NCI-H2171 (cell line): ENCODE data around the gene ANO3.
"Not testable (repeated sequence)": the region's sequence is repeated elsewhere in the genome, so short reads cannot be mapped to it uniquely, and the experiment has no call there.

ENCODE experiments used
- DNase-seq: peaks from one replicate; lab custom pipeline; 2025; lab: John Stamatoyannopoulos, UW

ANO3 gene

DNA sequence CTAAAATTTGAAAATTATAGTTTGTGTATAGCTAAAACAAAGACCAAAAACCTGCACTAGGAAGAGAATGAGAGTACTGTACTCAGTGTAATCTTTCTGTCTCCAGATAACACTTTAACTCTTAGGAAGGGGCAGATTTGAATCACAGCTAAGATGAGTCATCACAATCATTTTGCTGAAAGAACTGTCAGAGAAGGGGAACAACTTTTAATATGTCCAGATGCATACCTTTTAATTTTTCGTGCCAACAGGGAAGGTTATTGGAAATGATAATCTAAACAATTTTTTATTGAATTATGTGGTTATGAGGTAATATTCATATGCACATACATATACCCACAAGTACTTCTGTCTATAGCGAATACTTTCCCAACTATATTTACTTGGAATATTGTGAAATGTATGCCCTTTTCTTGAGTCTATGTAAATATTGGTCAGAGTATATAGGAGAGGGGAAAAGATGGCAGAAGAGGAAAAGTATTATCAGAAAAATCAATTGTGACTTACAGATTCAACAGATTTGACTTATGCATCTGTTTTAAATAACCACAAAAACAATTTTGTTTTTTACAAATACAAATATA is 291.2 kb downstream of the ANO3 start:
- DNase-seq = no peak

DNA sequence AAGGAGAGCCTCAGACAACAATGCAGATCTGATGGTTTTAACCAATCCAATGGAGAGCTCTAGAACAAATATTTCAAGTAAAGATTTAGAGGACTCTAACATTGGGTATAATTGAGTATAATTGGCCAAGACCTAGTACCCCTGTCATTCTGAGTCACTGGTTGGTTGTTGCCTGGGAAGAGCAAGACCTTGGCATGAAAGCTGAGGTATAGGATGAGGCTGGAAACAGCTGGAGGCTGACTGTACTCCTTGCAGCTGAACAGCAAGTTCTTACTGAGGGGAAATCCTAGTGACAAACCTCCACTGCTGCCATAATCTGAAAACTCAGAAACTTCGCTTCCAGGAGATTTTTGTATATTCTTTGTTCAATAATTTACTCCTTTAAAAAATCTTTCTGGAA is 294.4 kb downstream of the ANO3 start:
- no peak for DNase-seq

DNA sequence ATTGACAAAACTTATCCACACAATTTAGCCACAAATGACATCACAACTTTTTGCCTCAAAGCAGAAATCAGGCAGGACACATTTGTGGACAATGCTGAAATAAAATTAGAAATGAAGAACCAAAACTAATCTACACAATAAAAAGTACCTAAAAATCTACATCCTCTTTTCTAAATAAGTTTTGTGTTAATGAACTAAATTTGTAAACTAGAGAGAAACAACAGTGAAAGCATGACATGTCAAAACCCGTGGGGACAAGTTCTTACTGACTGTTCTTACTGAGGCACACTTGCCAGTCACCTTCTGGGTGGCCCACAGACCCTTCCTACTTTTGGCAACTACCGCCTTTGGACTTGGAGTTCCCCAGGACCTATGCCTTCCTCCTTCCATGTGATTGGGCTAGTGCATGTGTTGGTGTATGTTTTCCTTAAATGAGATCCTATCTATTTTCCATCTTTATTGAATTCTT is 300.8 kb downstream of the ANO3 start:
- DNase-seq = no peak

DNA sequence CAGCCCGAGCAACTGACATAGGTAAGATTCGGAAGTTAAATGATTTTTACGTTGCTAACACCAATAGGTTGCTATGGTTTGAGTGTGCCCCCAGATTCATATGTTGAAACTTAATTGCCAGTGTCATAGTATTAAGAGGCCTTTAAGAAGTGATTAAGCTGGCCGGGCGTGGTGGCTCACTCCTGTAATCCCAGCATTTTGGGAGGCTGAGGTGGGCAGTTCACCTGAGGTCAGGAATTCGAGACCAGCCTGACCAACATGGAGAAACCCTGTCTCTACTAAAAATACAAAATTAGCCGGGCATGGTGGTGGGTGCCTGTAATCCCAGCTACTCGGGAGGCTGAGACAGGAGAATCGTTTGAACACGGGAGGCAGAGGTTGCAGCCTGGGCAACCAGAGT is 311.4 kb downstream of the ANO3 start:
- not testable (repeated sequence) for DNase-seq

DNA sequence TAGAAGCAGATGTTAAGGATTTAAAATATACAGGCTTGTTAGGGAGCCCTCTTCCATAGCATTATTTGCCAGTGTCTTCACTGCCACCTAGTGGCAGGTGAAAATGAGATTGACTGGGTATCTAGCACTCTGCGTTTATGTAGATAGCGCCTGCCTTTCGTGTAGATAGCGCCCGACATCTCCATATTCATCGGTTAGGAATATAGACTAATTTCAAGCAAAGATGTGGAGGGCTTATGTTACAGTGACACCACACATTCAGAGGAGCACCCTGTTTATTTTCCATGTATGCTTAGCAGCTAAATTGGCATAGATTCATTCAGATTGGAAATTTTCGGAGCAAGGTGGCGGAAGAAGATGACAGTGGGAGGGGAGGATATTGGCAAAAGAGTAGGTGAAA is 318.0 kb downstream of the ANO3 start:
- peak; percentile 70 for DNase-seq

DNA sequence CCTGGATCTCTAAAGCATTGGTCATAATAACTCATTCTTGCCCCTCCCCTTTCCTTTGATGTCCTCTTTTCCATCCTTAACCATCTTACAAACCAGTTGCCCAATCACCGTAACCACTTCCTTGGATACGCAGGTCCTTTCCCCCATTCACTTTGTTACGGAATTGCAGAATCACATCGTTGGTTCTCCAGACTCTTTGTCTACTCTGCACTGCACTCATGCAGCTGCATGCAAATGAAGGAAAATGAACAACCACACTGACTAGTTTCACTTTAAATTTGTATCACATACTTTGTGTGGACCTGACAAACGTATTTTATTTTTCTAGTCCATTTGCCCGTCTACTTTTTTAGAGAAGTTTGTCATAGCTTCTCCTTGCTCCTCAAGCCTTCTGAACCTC is 320.0 kb downstream of the ANO3 start:
- no peak for DNase-seq

DNA sequence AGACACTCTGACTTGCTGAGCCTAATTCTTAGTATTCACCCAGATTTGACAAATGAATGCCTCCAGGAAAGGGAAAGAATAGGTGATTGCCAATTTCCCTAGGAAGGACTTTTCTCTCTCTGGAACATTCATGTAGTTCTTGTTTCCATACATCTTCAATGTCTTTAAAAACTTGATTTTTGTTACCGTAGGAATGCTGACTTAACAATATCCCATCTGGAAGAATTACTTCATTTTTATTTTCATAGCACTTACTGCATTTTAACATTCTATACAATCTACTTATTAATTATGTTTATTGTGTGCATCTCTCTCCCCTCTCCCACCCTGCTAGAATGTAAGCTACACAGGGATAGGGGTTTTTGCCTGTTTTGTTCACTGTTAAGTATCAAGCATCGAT is 323.4 kb downstream of the ANO3 start:
- no peak for DNase-seq

DNA sequence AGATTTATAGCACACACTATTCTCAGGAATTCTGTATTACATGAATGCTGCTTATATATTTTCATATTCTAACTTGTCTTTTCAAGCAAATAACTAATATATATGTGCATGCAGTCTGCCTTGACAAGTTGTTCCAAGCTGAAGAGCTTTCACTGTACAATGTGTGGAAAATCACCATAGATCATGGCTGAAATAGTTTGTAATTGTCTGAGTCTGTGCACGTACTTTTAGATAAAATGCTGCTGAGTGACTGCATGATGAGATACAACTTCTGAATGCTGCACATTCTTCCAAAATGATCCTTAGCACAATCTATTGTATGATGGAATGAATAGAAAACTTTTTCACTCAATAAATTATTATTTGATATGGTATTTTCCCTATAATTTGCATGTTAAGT is 331.0 kb downstream of the ANO3 start:
- DNase-seq = no peak

DNA sequence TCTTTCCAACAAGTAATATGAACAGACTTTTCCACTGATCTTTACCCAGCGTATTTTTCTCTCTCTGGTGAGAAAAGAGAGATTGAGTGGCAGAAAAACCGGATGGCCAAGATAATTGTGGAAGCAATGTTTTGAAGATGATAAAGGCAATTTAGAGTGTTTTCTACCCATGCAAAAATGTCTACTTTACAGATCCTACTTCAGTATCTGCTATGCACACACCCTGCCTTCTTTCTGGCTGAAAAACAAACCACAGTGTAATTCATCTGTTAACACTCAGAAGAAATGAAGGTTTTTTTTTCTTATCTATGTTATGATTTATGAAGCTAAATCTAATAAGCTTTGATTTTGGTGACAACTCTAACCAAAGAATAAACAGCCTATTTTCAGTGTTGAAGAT is 333.1 kb downstream of the ANO3 start:
- DNase-seq = no peak

DNA sequence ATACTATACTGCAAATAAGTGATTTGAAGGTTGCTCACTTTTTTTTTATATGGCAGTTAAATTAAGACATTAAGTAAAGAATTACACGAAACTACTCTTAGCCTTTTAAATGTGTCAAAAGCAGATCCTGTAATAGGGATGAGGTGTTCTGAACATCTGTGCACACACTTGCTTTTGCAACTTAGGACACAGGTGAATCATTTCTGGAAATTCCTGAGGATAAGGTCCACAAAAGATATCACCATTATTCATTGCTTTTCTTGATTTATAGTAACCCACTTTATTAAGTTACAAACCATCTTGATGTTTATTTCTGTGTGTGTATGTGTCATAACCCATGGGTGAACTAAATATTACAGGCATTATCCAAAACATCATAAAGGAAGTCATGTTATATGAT is 334.0 kb downstream of the ANO3 start:
- no peak for DNase-seq

DNA sequence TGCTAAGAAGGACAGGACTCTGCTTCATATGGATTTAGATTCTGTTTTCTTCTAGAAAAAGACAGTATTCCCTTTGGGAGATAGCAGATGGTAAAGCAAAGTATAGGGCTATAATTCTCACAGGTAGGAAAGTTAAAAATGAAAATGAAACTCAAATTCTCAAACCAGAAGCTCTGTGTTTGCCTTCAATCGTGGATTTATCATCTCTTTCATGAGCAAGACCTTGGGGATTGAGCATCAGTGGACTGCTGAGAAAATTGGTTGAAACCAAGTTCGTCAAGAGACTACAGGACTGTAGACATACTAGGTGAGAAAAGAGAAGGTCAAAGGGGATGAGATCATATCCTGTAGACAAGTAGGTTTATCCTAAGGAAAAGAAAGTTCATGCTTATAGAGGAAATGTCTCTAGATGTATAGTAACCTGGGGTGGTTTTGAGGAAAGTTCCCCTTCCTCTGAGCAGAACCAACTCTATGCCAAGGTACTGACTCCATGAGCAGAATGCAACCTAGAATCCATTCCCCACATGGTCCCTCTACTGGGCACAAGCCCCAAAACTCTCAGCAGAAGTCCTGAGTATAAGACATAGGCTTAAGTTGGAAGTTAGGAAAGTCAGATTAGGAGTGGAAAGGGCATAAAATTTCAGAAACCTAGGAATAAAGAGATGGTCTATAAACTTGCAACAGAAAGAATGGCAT is 343.5 kb downstream of the ANO3 start:
- DNase-seq = no peak

DNA sequence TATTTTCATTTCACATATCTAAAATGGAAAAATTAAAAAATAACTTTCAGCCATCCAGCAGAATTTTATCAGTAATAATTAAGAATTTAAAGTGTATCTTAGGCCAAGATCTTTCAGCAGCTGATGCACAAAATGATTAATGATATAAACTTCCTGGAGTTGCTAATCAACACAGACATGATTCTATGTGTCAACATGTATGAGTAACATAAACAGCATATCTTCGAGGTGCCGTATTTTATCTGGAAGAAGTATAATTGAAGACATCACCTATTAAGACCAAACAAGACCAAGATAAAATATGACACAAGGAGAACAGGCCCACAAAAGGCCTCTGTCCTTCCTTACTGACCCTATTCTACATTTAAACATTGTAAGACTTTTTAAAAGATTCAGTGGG is 344.7 kb downstream of the ANO3 start:
- DNase-seq = no peak

DNA sequence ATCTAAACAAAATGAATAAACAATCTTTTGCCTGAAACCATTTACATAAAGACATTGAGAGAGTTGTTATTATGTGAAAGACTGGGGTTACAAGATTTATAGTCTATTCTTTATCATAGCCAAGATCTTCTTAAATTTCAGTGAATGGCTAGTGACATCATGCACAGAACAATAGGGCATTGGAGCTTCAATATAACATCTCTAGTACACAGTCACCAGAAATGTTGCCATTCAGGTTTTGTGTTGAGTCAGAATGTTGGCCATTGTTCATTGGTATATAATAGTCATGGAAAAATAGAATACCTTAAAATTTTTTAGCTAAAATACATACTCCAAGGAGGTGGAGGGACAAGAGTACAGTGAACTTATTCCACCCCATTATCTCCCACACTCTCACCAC is 345.6 kb downstream of the ANO3 start:
- DNase-seq = no peak

DNA sequence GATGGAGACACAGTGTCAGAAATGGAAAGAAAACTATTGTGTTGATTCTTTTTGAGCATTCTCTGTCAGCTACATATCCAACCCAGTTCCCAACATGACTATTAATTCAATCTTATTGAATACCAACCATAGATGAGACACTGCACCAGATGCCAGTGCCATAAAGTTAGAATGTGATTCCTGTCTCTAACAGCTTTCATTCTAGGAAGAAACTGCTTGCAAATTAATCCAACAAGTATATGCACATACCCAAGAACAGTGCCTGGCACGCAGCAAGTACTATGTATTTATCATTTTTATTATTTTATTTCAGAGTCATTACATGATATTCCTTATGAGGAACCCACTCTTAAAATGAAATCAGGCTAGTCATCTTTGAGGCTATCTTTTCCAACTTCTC is 355.4 kb downstream of the ANO3 start:
- no peak for DNase-seq

DNA sequence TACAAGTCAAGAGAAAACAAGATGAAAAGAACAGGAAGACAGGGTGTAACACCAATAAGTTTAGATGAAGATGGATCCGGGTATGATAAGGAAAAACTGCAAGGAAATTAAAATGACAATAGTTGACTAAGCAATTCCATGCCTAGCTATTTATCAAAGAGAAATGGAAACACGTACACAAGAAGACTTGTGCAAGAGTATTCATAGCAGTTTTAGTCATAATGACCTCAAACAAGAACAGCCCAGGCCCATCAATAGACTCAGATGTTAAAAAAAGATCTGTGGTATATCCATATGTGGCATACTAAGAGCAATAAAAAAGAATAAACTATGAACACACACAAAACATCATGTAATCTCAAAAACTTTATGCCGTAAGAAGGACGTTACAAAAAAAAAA is 356.8 kb downstream of the ANO3 start:
- DNase-seq = no peak

DNA sequence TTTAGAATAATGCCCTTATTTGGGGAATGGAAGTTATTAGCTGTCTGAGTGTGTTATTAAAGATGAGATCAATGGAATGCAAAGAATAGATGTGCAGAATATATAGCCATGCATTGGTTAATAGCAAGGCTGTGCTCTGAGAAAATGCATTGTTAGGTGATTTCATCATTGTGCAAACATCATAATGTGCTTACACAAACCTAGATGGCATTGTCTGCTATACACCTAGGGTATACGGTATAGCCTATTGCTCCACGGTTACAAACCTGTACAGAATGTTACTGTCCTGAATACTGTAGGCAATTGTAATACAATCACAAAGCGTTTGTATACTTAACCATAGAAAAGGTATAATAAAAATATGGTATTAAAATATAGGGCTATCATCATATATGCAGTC is 364.4 kb downstream of the ANO3 start:
- DNase-seq = no peak

DNA sequence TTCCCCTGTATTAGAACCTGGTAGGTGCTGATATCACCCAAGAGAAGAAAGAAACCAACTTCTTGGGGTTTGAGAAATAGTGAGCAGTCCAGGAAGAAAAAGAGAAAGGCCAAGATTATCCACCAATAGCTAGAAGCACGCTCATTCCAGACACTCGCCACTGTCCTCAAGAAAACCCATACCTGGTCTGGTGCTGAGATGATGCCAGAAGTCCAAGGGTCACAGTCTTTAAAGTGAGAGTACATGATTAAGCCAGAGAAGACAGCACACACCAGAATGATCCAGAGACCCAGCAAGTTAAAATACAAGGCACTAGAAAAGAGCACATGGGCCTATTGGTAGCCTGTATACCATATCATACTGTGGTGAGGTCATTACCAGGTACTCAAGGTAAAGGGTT is 366.3 kb downstream of the ANO3 start:
- DNase-seq = no peak

DNA sequence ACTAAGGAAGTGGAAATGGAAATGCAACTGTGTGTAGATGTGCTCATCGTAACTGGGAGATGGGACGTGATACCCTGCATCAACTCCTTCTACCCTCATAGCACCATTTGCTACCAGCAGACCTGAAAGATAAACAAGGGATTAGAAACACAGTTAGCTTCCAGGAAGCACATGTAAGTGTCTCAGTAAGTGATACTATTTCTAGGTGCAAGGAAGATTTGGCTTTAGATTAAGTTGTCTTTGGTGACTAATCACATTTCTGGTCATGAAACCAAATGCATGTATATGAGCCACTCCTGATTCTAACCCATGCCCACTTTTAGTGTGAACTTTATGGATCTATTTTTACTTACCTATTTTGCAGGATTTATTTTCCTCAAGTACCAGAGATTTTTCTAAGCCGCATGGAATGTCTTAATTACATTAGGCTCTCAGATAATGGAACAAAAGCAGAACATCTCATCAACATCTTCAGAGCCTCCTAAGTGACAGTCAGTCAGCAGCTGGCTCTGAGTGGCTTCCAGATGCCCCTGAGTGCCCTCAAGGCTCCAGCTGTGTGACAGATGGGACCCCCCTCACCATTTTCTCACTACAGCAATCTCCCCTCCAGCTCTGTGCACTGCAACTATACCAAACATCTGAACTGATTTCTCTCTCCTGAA is 368.8 kb downstream of the ANO3 start:
- no peak for DNase-seq

DNA sequence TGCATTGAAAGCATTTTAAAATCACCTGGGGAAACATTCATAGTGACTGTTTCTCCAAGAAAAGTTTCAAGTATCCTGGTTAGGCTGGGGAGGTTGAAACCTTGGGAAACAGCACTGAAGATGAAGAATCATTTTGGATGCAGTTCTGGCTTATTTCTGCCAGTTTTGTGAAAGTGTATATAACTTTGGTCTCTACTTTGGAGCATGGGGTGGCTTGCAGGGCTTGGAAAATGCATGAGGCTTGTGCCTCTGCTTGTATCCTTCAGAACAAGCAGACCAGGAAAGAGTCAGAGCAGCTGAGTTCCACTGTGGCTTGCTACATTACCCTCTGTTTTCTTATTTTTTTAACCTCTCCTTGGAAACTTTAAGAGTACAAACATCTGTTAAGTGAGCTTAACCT is 370.5 kb downstream of the ANO3 start:
- DNase-seq = no peak

DNA sequence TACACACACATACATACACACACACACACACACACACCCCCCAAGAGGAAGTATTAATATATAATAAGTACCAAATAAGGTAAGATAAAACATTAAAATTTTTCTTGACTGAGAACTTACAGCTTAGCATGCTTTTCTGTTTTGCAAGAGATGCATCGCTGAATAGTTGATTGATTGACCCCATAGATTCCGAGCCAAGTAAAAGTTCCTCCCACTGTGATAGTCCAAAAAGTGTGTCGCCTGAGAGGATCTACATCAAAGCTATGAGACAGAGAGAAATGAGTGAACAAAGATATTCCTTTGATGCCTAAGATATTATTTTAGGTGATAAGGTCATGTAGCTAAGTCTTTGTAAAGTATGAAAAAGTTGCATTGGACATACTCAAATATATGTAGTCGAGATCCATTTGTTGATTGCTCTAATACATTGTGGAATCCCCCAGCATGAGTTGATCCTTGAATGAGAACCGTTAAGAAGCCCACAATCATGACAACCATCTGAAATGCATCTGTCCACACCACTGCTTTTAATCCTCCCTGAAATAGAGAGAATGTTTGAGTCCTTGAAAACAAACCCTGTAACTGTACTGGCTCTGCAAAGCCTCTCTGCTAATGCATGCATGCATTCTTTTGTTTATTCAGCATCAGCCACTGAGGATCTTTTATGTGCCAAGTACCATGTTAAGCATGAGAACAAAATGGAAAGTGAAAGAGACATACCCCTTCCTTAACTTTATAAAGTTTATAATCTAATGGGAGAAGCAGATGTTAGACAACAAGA is 371.7 kb downstream of the ANO3 start:
- no peak for DNase-seq

DNA sequence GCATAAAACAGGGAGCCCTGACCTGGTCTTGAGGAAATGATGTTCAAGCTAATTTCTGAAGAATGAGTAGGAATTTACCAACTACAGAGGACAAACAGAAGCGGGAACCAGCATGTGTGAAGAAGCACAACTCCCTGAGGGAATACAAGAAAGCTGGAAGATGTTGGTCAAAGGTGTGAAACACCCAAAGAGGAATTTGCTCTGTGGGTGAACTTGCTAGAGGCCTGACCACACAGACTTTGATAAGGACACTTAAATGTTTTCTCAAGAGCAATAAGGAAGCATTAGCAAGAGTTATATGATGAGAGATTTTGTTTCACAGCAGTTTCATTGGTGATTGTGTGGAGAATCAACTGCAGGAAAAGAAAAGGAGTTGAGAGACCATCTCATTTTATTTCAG is 372.3 kb downstream of the ANO3 start:
- DNase-seq = no peak

DNA sequence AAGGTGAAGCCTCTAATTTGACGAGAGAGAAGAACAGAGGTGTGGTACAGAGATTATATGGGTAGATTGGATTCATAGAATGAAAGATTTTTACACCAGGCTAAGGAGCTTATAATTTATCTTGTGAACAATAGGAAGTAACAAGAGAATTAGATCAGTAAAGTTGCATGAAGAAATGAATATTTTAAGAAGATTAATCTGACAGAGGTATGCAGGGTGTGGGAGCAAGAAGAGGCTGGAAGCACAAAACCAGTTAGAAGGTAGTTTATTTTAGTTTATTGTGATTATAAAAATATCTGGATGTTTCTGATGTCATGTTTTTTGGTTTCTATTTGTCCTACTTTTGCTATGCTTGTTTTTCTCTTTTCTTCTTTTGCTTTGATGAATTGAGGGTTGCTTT is 374.3 kb downstream of the ANO3 start:
- DNase-seq = no peak
